K562 (cell line): ENCODE results near the gene CENPE. TPM values are rescaled to one million over a fixed set of nuclear protein-coding genes. Genes with fewer than 3 reads are reported as not detected.

ENCODE experiments used
- ATF4 ChIP-seq: fragments of 450-650 bp; formaldehyde crosslinking; IDR thresholded peaks from 2 replicates; pipeline ENCODE4 v1.4.0; 2022; ENCODE audit warnings: mild to moderate bottlenecking, moderate library complexity
- CBFB ChIP-seq: sonication (generic); formaldehyde crosslinking; IDR thresholded peaks from 2 replicates; pipeline ENCODE4 v1.4.0; 2020; ENCODE audit warnings: mild to moderate bottlenecking, missing genetic modification reagents
- DNMT1 ChIP-seq: fragments of 450-650 bp; IDR thresholded peaks from 2 replicates; pipeline ENCODE4 v1.6.1; 2016; ENCODE audit warnings: antibody characterized with exemption, mild to moderate bottlenecking
- FOXA3 ChIP-seq, 2 experiments: fragments of 450-650 bp in 1 of 2; sonication (generic) in 1 of 2; formaldehyde crosslinking; IDR thresholded peaks in 1 of 2; conservative IDR thresholded peaks in 1 of 2; 2 replicates each; pipeline versions ENCODE4 v1.4.0 to v1.8.0; 2020 to 2022; ENCODE audit warnings: mild to moderate bottlenecking in 2 of 2, missing genetic modification reagents in 1 of 2
- HDAC1 ChIP-seq, 2 experiments: fragments of 450-650 bp; IDR thresholded peaks; 2 replicates each; pipeline ENCODE4 v1.6.1; 2016 to 2017; ENCODE audit warnings: inconsistent platforms in 1 of 2, mild to moderate bottlenecking in 1 of 2, moderate library complexity in 1 of 2
- HOXB6 ChIP-seq: fragments of 250-450 bp; sonication (Bioruptor Pico); IDR thresholded peaks from 2 replicates; pipeline ENCODE4 v1.5.1; 2022; ENCODE audit warnings: mild to moderate bottlenecking, borderline replicate concordance
- IRF1 ChIP-seq: sonication (generic); formaldehyde crosslinking; IDR thresholded peaks from 2 replicates; pipeline ENCODE4 v1.8.0; 2022; ENCODE audit warnings: missing genetic modification reagents, mild to moderate bottlenecking, borderline replicate concordance
- IRF2 ChIP-seq: sonication (generic); formaldehyde crosslinking; IDR thresholded peaks from 2 replicates; pipeline ENCODE4 v1.8.1; 2022; ENCODE audit warnings: mild to moderate bottlenecking, missing genetic modification reagents
- MAX ChIP-seq: sonication (generic); formaldehyde crosslinking; IDR thresholded peaks from 2 replicates; pipeline ENCODE4 v1.9.0; 2022; ENCODE audit warnings: mild to moderate bottlenecking, missing genetic modification reagents
- NR3C1 ChIP-seq: sonication (generic); formaldehyde crosslinking; IDR thresholded peaks from 2 replicates; pipeline ENCODE4 v1.8.1; 2022; ENCODE audit warnings: missing genetic modification reagents
- PHF8 ChIP-seq: fragments of 200-600 bp; sonication (generic); IDR thresholded peaks from 2 replicates; pipeline ENCODE4 v1.6.1; 2012; ENCODE audit warnings: mixed run types, mild to moderate bottlenecking, inconsistent platforms, low read length, moderate library complexity, borderline replicate concordance
- PTBP1 ChIP-seq: fragments of 200-400 bp; formaldehyde crosslinking; IDR thresholded peaks from 2 replicates; pipeline ENCODE4 v1.6.1; 2017; ENCODE audit warnings: low read depth, low read length
- SMARCA5 ChIP-seq: fragments of 450-650 bp; IDR thresholded peaks from 2 replicates; pipeline ENCODE4 v1.6.1; 2016
- SMC3 ChIP-seq: conservative IDR thresholded peaks from 2 replicates; pipeline ENCODE4 v1.6.1; 2011; ENCODE audit warnings: low read depth, low read length, improper control_type of control experiment; ENCODE audit not compliant: insufficient read depth
- SNRNP70 ChIP-seq: fragments of 200-400 bp; formaldehyde crosslinking; optimal IDR thresholded peaks from 2 replicates; pipeline ENCODE3; 2017; ENCODE audit warnings: low read depth, low read length
- TCFL5 ChIP-seq: fragments of 250-450 bp; sonication (Bioruptor Pico); conservative IDR thresholded peaks from 2 replicates; pipeline ENCODE4 v1.6.1; 2021; ENCODE audit warnings: mild to moderate bottlenecking, moderate library complexity, matching md5 sums
- ZBTB1 ChIP-seq: sonication (generic); formaldehyde crosslinking; IDR thresholded peaks from 2 replicates; pipeline ENCODE4 v1.8.1; 2023; ENCODE audit warnings: missing genetic modification reagents, low read depth, mild to moderate bottlenecking, borderline replicate concordance
- ZFP36 ChIP-seq: fragments of 150-350 bp; IDR thresholded peaks from 2 replicates; pipeline ENCODE4 v1.6.1; 2018; ENCODE audit warnings: low read length, low read depth; ENCODE audit not compliant: partially characterized antibody
- ZNF24 ChIP-seq: fragments of 450-650 bp; IDR thresholded peaks from 2 replicates; pipeline ENCODE4 v1.6.1; 2016
- ZNF263 ChIP-seq: sonication (generic); formaldehyde crosslinking; IDR thresholded peaks from 2 replicates; pipeline ENCODE4 v1.8.0; 2022; ENCODE audit warnings: mild to moderate bottlenecking, missing genetic modification reagents, borderline replicate concordance
- ZNF449 ChIP-seq: fragments of 250-450 bp; sonication (Bioruptor Pico); IDR thresholded peaks from 2 replicates; pipeline ENCODE4 v1.8.0; 2022; ENCODE audit warnings: moderate library complexity, mild to moderate bottlenecking, inconsistent platforms
- ZNF511 ChIP-seq: sonication (generic); formaldehyde crosslinking; IDR thresholded peaks from 2 replicates; pipeline ENCODE4 v1.8.0; 2022; ENCODE audit warnings: mild to moderate bottlenecking, missing genetic modification reagents
- polyA plus RNA-seq, 8 experiments: library from polyadenylated mRNA; depleted of rRNA in 4 of 8; stranded (reverse) in 5 of 8; unstranded in 3 of 8; fragments of >200 nt; fragmentation: Nextera tagmentation in 2 of 8; fragmentation: Illumina TruSeq in 1 of 8; extraction: Ambion mirVana in 2 of 8; extraction: Trizol in 1 of 8; gene quantifications; 2 replicates each; pipeline versions ENCODE4 v1.2.1 to v1.2.3, GENCODE V29; 2011 to 2014; ENCODE audit warnings: inconsistent platforms in 1 of 8, missing spikeins in 1 of 8
- total RNA-seq, 7 experiments: library from RNA; depleted of rRNA in 6 of 7; stranded (reverse); fragments of >200 nt in 6 of 7; fragmentation: Illumina TruSeq in 2 of 7; extraction: Trizol in 2 of 7; gene quantifications; 2 replicates each; pipeline versions ENCODE4 v1.2.1 to v1.2.3, GENCODE V29; 2011 to 2021; ENCODE audit warnings: low replicate concordance in 1 of 7

Gene CENPE
- total and polyA plus RNA-seq, 9 of the 15 experiments (the other 6 are each of a cell fraction or from before 2014, with no cell fraction given): 9.9 to 53.2 (median 27.4) TPM

GRCh38 chr4:103075894-103076746 lies 122.0 kb downstream of the CENPE start (continued):
- TF ChIP-seq ZNF511 (CRISPR knock-in tag): peak; percentile 97
- no peak for TF ChIP-seq SMARCA5
- no peak for TF ChIP-seq IRF2 (CRISPR knock-in tag)
- peak; percentile 87 for TF ChIP-seq ZBTB1
- no peak for TF ChIP-seq CBFB (CRISPR knock-in tag)
- no peak for TF ChIP-seq ATF4
- TF ChIP-seq PHF8: peak; percentile 85
- TF ChIP-seq ZNF263 (CRISPR knock-in tag): no peak
- no peak for TF ChIP-seq TCFL5 (CRISPR knock-in tag)
- peak; percentile 60; the same call in 1 of the 2 replicates for TF ChIP-seq IRF1 (CRISPR knock-in tag)
- no peak for TF ChIP-seq ZFP36
- TF ChIP-seq MAX: peak; percentile 99
- peak in 1 of 2 experiments; percentile 80; a peak in 2 of 4 replicates for TF ChIP-seq FOXA3 (CRISPR knock-in tag; conservative IDR thresholded peaks at IDR 0.05 in 1 of 2, IDR thresholded peaks at IDR 0.05 in 1 of 2)
- TF ChIP-seq NR3C1 (CRISPR knock-in tag): peak; percentile 97
- TF ChIP-seq HOXB6 (CRISPR knock-in tag): no peak
- TF ChIP-seq SNRNP70: no peak
- peak in 1 of 2 experiments; percentile 63; a peak in 1 of 4 replicates for TF ChIP-seq HDAC1 (IDR thresholded peaks at IDR 0.05)
- no peak for TF ChIP-seq ZNF449 (CRISPR knock-in tag)
- no peak for TF ChIP-seq DNMT1
- TF ChIP-seq ZNF24: no peak
- TF ChIP-seq SMC3: no peak
- no peak for TF ChIP-seq PTBP1
